GM19438 (cell line): ENCODE data around the gene MAP3K10.

Experiments used
- ATAC-seq: cut with Tn5 transposase; IDR thresholded peaks from one replicate; pipeline ENCODE4 v1.9.1; 2021; ENCODE audit warnings: low read depth; ENCODE audit not compliant: unreplicated experiment

Gene MAP3K10

GRCh38 chr19:40245506-40246128 lies 54.4 kb downstream of the MAP3K10 start:
- no peak for ATAC-seq

GRCh38 chr19:40246292-40247073 lies 55.3 kb downstream of the MAP3K10 start:
- ATAC-seq = no peak

- ATAC-seq = no peak
Observed at GRCh38 chr19:40247178-40247577, 56.0 kb downstream of the MAP3K10 start.

DNA sequence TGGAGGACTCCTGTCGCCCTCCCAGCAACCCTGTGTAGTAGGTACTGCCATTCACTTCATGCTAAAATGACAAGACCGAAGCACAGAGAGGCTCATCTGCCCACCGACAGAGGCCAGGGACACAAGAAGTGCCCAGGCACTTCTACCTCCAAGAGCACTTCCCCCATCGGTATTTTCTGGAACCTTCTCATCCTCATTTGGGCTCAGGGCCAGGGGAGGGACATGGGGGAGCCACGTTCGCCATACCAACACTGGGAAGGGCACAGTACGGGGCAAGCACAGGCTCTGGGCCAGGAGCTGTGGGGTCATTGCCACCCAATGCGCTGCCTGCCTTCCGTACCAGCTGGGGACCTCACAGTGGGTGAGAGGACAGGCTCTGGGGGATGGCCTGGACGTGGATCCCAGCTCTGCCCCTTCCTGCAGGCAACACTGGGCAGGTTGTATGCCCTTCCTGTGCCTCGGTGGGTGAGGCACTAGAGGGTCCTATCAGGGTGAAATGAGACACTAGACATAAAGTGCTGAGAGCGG lies 56.6 kb downstream of the MAP3K10 start:
- ATAC-seq = no peak

DNA sequence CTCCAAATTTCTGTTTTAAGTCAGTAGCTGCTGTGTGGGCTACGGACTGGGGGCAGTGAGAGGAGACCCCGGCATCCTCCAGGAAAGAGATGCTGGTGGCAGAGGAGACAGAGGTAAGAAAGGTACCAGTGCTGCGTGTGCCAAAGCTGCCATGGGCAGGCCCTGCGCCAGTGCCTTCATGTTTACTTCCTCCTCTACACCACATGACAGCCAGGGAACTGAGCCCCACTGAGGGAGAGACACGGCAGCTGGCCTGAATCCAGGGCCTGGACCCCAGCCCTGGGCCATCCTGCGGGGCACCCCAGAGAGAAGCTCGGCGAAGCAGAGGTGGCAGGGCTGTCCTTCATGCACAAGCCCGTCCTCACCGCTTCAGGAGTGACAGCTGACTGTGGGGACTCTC lies 58.0 kb downstream of the MAP3K10 start:
- no peak for ATAC-seq

GRCh38 chr19:40249781-40250180 lies 58.6 kb downstream of the MAP3K10 start:
- ATAC-seq = no peak

GRCh38 chr19:40251244-40251643 lies 60.0 kb downstream of the MAP3K10 start:
- no peak for ATAC-seq

DNA sequence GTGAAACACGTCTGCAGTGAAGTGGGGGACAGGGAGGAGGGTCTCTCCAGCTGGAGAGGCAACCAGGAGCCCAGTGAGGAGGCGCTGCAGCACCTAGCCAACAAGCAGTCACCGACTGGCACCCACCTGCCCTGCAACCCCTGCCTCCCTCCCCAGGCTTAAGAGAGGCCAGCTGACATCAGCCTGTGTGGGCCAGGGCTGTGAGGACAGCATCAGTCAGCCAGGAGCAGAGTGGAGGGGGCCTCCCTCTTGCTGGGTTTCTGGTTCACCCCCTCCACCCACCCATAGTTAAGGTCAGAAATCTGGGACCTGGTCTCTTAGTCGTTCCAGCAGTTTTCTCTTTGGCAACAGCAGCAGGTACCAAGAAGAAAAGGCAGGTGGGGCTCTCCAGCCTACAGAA lies 60.8 kb downstream of the MAP3K10 start:
- no peak for ATAC-seq

GRCh38 chr19:40252395-40252794 lies 61.2 kb downstream of the MAP3K10 start:
- no peak for ATAC-seq

- ATAC-seq = no peak
Observed at GRCh38 chr19:40253611-40254092, 62.4 kb downstream of the MAP3K10 start.

DNA sequence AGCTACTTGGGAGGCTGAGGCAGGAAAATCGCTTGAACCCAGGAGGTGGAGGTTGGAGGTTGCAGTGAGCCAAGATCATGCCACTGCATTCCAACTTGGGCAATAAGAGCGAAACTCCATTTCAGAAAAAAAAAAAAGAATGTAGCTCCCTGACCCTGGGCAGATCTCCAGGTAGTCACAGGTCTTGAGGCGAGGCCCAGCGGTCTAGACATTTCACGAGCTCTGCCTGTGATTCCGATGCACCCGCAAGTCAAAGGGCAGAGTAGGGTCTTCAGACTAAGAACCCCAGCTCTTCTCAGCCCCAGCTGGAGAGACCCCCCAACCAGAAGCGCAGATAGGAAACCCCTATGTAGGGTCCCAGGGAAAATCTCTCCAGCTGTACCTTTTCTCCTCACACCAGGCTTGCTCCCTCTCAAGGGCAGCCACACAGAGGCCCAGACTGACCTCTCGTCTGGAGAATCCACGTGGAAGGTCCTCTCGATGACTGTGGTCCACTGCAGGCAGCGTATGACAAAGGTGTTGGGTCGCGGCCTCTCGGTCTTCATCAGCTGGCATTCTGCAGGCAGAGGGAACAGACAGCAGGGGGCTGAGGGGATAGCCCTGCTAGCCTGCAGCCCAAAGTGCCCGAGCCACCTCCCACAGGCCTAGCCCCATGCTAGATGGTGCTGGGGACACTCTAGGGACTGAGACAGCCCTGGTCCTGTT lies 63.6 kb downstream of the MAP3K10 start:
- no peak for ATAC-seq

DNA sequence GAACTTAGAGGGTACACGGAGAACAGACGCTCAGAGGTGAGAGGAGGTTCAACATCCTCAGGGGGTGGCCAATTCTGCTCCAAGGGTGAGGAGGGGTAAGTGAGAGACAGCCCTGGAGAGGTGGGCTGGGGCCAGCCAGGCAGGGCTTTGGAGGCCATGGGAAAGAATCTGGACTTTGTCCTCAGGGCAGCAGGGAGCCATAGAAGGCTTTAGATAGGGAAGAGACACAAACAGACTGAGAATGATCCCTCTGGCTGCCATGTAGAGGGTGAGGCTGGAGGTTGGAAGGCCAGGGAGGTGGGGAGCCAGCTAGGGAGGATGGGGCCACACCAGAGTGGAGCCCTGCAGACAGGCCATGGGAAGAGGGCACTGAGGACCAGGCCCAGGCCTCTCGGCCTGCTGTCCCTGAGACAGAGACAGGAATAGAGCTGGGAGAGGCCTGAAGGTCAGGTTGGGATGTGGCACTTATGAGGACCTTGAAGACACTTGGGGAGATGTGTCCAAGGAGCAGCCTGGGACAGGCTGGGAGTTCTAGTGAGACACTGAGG lies 64.5 kb downstream of the MAP3K10 start:
- ATAC-seq = no peak

DNA sequence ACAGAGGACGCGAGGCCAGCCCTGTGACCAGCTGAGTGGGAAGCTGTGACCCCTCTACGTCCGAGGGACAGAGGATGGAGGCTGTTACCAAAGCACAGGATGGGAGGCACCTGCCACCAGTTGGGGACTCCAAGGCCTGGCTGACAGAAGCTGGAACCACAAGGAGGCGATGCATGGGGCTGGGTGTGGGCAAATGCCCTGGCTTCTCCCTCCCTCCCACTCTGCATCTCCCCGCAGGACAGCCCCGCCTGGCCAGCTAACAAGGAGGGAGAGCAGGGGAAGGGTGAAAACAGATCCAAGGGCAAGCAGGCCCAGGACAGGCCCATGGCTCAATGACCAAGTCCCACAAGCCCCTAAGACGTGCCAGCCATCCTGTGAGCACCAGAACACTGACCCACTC lies 65.3 kb downstream of the MAP3K10 start:
- no peak for ATAC-seq

- no peak for ATAC-seq
Observed at GRCh38 chr19:40257096-40257517, 65.9 kb downstream of the MAP3K10 start.

DNA sequence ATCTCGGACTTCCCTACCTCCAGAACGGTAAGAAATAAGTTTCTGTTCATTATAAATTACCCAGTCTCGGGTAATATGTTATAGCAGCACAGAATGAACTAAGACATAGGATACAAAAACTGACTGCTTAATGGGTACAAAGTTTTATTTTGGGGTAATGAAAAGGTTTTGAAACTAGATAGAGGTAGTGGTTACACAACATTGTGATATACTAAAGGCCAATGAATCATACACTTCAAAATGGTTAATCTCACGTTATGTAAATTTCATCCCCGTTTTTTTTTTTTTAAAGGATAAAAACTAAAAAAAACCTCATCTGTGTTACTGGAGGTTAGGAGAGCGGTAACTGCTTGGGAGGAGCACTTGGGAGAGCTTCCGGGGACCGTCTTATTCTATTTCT lies 70.4 kb downstream of the MAP3K10 start:
- ATAC-seq = no peak

GRCh38 chr19:40262422-40262821 lies 71.2 kb downstream of the MAP3K10 start:
- no peak for ATAC-seq

DNA sequence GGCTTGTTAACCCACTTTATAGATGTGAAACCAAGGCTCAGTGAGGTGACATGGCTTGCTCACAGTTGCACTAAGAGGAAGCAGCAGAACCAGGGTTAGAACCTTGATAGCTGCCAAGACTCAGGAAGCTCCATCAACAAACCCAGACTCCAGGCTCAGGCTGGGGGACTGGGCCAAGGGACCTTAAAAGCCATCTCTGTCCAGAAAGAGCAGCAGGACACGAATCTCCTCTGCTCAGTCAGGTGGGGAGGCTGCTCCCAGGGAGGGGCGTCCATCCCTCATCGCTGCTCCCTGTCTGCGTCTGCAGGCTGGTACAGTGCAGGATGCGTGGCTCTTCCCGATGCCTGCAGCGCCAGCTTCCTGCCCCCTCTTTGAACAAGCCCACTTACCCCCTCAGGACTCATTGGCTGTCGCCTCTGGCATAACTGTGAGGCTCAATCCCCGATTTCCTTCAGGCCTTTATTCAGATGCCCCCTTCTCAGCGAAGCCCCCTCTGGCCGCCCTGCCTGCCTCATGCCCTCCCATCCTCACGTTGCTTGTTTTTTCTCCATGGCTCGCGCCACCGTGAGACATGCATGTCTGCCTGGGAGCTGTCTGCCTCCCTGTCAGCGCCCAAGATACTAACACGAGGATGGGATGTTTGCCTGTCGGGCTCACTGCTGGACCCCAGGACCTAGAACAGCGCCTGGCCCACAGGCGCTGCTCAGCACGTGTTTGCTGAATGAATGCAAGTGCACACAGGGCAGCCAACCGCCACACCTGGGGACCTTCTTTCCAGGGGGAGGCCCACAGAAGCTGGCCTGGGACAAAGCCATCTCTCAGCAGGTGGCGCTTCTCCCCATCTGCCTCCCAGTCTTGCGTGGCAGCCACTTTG lies 72.5 kb downstream of the MAP3K10 start:
- ATAC-seq = no peak

DNA sequence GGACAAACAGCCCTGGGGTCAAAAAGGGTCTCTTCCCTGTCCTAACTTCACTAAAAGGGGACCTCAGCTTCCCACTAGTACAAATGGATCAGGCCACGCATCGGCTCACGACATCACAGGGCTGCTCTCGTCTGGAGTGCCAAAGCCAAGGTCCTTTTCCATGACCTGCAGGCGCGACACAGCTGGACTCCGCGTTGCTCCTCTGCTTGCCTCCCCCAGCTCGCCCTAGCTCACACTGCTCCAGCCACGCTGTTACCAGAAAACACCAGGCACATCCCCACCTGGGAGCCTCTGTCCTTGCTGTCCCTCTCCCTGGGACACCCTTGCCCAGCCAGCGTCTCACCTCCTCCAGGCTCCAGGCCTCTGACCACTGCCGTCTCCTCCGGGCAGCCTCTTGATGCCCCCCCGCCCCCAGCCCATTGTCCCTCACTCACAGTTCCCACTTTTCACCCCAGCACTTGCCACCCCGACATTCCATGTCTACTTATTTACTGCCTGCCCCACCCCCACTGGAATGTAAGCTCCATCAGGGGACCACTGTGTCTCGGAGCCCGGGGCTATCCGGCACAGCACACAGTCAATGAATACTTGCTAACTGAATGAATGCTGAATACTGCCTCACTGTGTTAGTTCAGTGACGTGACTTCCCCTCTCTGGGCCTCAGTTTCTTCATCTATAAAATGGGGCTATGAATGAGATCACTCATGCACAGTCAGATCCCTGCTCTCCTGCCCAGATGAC lies 73.3 kb downstream of the MAP3K10 start:
- ATAC-seq = no peak
